GM06990 (cell line): ENCODE data around the gene ATP6V0D1.

Experiments
- DNase-seq: peaks from one replicate; pipeline ENCODE4 v3.0.0-alpha.2; 2011; ENCODE audit not compliant: insufficient read length; ENCODE audit errors: extremely low read depth
- H3K27me3 ChIP-seq: replicated peaks from 2 replicates; pipeline ENCODE4 v1.6.0; 2011; ENCODE audit warnings: low read length; ENCODE audit not compliant: control insufficient read depth, insufficient read depth
- H3K36me3 ChIP-seq: 2 replicates; pipeline ENCODE4 v1.5.1; 2011; ENCODE audit warnings: low read length; ENCODE audit not compliant: control insufficient read depth, insufficient read depth
- H3K4me3 ChIP-seq: replicated peaks from 2 replicates; pipeline ENCODE4 v1.5.1; 2011; ENCODE audit warnings: low read depth, mild to moderate bottlenecking, control low read depth, low read length
- CTCF ChIP-seq: IDR thresholded peaks from 2 replicates; pipeline ENCODE4 v1.5.1; 2011; ENCODE audit warnings: low read length, control low read depth, mild to moderate bottlenecking, inconsistent platforms; ENCODE audit not compliant: insufficient read depth, poor library complexity, severe bottlenecking

ATP6V0D1 gene

GRCh38 chr16:67433131-67433719 is 47.7 kb downstream of the ATP6V0D1 start:
- no peak overlapping the region for H3K4me3 ChIP-seq
- peaks cover 2% of the 10 kb centered on the region; the same call in 1 of the 2 replicates for H3K27me3 ChIP-seq
- no peak for DNase-seq
- peaks cover 9% of the 10 kb centered on the region for H3K36me3 ChIP-seq
- TF ChIP-seq CTCF = no peak

GRCh38 chr16:67432506-67432890 is 48.5 kb downstream of the ATP6V0D1 start:
- DNase-seq = no peak
- H3K4me3 ChIP-seq = no peak overlapping the region
- peaks cover 2% of the 10 kb centered on the region for H3K27me3 ChIP-seq
- peaks cover 5% of the 10 kb centered on the region for H3K36me3 ChIP-seq
- no peak for TF ChIP-seq CTCF

GRCh38 chr16:67431775-67432505 is 49.0 kb downstream of the ATP6V0D1 start:
- DNase-seq = no peak
- TF ChIP-seq CTCF = no peak
- no peak overlapping the region for H3K4me3 ChIP-seq
- peaks cover 2% of the 10 kb centered on the region for H3K27me3 ChIP-seq
- H3K36me3 ChIP-seq = peaks cover 3% of the 10 kb centered on the region

GRCh38 chr16:67430977-67431774 is 49.8 kb downstream of the ATP6V0D1 start, which contains the start of gene HSD11B2:
Gene HSD11B2, plus strand, starts transcription at chr16:67431121. Its CDS starts 128 bp downstream, at chr16:67431249.
- H3K27me3 ChIP-seq = peaks cover 4% of the 10 kb centered on the region
- TF ChIP-seq CTCF = no peak
- DNase-seq = no peak

GRCh38 chr16:67430504-67430976 is 50.4 kb downstream of the ATP6V0D1 start:
- peaks cover 1% of the 10 kb centered on the region for H3K36me3 ChIP-seq
- H3K4me3 ChIP-seq = peak overlapping the region; percentile 35
- TF ChIP-seq CTCF = no peak
- no peak for DNase-seq
- H3K27me3 ChIP-seq = peaks cover 4% of the 10 kb centered on the region

More at GRCh38 chr16:67430977-67431774, 49.8 kb downstream of the ATP6V0D1 start, which contains the start of gene HSD11B2:
- peaks cover 3% of the 10 kb centered on the region for H3K36me3 ChIP-seq
- peak within 1 kb of the TSS; percentile 35 for H3K4me3 ChIP-seq
